ENCODE measurements around the gene CD209. TPM values are rescaled to one million over a fixed set of nuclear protein-coding genes. Genes with fewer than 3 reads are reported as not detected.
A peak's percentile ranks its signal among the peaks of the same experiment; 100 is the strongest.
"Not testable (repeated sequence)": the region's sequence is repeated elsewhere in the genome, so short reads cannot be mapped to it uniquely, and the experiment has no call there.

The CD209 gene
- total RNA-seq, 1 donor from 2014 or later, result 0.11 TPM

DNA sequence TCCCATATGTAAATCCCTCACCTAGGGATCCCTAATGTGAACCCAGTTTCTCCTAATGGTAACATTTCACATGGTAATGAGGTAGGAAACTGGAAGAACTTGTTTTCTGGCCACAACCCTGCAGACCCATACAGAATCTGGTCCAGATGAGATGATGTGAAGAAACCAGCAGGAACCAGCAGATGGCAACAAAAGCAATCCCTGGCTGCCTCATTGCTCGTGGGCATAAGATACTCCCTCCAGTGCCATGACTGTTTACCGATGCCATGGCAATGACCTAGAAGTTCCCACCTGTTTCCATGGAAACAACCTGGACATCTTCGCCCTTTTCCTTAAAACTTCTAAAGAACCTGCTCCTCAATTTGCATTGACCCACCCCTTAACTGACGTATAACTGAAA lies 1.4 kb upstream of the CD209 start:
- peaks cover 70% of the 10 kb centered on the region for H3K4me1 Mint-ChIP-seq
- no peak overlapping the region for H3K27ac Mint-ChIP-seq
- intact Hi-C loops (cut with micrococcal nuclease), result no loop called here
- H3K4me3 Mint-ChIP-seq, result no peak overlapping the region
- ATAC-seq (ENCODE audit: low read depth) (no peak), DNase-seq (no peak)
- ChIA-PET CTCF (interaction anchor here (0.7 kb wide), 1 partner anchor 53 kb away, joined by 3 read pairs; no protein-coding TSS in a partner anchor), POLR2A (interaction anchor here (0.5 to 0.6 kb wide), 2 partner anchors 33 to 432 kb away, joined by 4 to 5 read pairs; no protein-coding TSS in a partner anchor)
- no peak for TF ChIP-seq CTCF (IDR thresholded peaks at IDR 0.05)
- H3K27me3 Mint-ChIP-seq, result no peaks in the 10 kb centered on the region
- H3K9me3 Mint-ChIP-seq, result peaks cover 10% of the 10 kb centered on the region
- H3K36me3 Mint-ChIP-seq (ENCODE audit: low read depth), result no peaks in the 10 kb centered on the region

GRCh38 chr19:7748171-7748570 lies 837 bp upstream of the CD209 start:
- peaks cover 6% of the 10 kb centered on the region for H3K9me3 Mint-ChIP-seq
- no peak overlapping the region for H3K27ac Mint-ChIP-seq
- peaks cover 72% of the 10 kb centered on the region for H3K4me1 Mint-ChIP-seq
- DNase-seq (no peak), ATAC-seq (ENCODE audit: low read depth) (no peak)
- POLR2A ChIA-PET, result interaction anchor here (1.1 to 1.6 kb wide), 2 partner anchors 46 to 67 kb away, joined by 5 to 7 read pairs; partner anchors contain the start of genes FCER2 and TRAPPC5
- no peaks in the 10 kb centered on the region for H3K27me3 Mint-ChIP-seq
- CTCF ChIA-PET, result no interaction called here
- intact Hi-C loops (cut with micrococcal nuclease), result no loop called here
- no peak overlapping the region for H3K4me3 Mint-ChIP-seq
- no peak for TF ChIP-seq CTCF (IDR thresholded peaks at IDR 0.05)
- no peaks in the 10 kb centered on the region for H3K36me3 Mint-ChIP-seq (ENCODE audit: low read depth)

GRCh38 chr19:7746306-7746705 lies 1.0 kb downstream of the CD209 start:
- H3K36me3 Mint-ChIP-seq (ENCODE audit: low read depth); H3K27ac Mint-ChIP-seq; H3K9me3 Mint-ChIP-seq; H3K27me3 Mint-ChIP-seq; H3K4me3 Mint-ChIP-seq; ATAC-seq (ENCODE audit: low read depth); CTCF ChIA-PET; intact Hi-C loops (cut with micrococcal nuclease): not testable (repeated sequence)
- POLR2A ChIA-PET, result interaction anchor here (0.5 to 0.7 kb wide), 2 partner anchors 14 to 337 kb away, joined by 4 to 6 read pairs; no protein-coding TSS in a partner anchor
- DNase-seq, result peak; percentile 11
- H3K4me1 Mint-ChIP-seq, result peaks cover 74% of the 10 kb centered on the region

DNA sequence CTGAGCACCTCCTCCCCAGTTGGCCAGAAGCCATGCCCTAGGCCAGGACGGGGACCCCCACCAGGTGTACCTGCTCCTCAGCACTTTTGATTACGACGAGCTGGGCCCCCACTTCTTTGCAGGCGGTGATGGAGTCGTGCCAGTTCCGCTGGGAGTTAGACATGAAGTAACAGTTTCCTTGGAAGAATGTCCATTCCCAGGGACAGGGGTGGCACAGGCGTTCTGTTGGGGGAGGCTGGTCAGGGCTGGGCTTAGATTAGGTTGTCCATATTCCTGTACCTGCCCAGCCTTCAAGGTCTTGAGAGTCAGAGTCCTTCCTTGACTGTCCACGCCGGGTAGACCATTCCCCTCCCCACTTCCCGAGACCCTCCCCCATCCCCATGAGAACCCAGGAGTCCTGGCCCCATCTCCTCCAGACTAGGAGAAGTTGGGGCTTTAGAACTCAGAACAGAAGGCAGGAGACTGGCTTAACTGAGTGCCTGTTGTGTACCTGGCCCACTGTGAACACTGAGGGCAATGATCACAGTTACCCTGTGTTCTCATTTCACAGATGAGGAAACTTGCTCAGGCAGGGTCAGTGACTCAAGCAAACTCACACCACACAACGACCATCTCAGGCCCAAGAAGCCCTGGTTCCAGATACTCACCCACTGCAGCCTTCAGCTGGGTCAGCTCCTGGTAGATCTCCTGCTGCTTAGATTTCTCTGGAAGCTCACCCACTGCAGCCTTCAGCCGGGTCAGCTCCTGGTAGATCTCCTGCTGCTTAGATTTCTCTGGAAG lies 2.3 kb downstream of the CD209 start:
- ATAC-seq (ENCODE audit: low read depth) (no peak), DNase-seq (peak; percentile 15)
- peak overlapping the region; percentile 77 for H3K27ac Mint-ChIP-seq
- H3K36me3 Mint-ChIP-seq (ENCODE audit: low read depth), result no peaks in the 10 kb centered on the region
- peak overlapping the region; percentile 58 for H3K4me3 Mint-ChIP-seq
- TF ChIP-seq CTCF (IDR thresholded peaks at IDR 0.05), result no peak
- POLR2A ChIA-PET, result interaction anchor here (0.5 to 3.3 kb wide), 5 partner anchors 33 to 64 kb away, joined by 4 to 41 read pairs (median 18); partner anchors contain the start of genes FCER2 and TRAPPC5
- CTCF ChIA-PET, result interaction anchor here (2.4 kb wide), 1 partner anchor 64 kb away, joined by 9 read pairs; the partner anchor contains the start of gene TRAPPC5
- no peaks in the 10 kb centered on the region for H3K9me3 Mint-ChIP-seq
- H3K4me1 Mint-ChIP-seq, result peaks cover 61% of the 10 kb centered on the region
- intact Hi-C loops (cut with micrococcal nuclease), result no loop called here
- peaks cover 8% of the 10 kb centered on the region for H3K27me3 Mint-ChIP-seq

- TF ChIP-seq CTCF (IDR thresholded peaks at IDR 0.05), result no peak
- DNase-seq (peak; percentile 16), ATAC-seq (ENCODE audit: low read depth) (peak; percentile 13)
- Mint-ChIP-seq H3K4me1 (peaks cover 62% of the 10 kb centered on the region), H3K27me3 (peaks cover 8% of the 10 kb centered on the region), H3K27ac (peak overlapping the region; percentile 77), H3K36me3 (ENCODE audit: low read depth) (no peaks in the 10 kb centered on the region), H3K9me3 (no peaks in the 10 kb centered on the region), H3K4me3 (peak overlapping the region; percentile 58)
- CTCF ChIA-PET, result interaction anchor here (0.6 to 2.4 kb wide), 6 partner anchors 22 to 63 kb away, joined by 3 to 9 read pairs (median 4); partner anchors contain the start of genes FCER2 and TRAPPC5
- intact Hi-C loops (cut with micrococcal nuclease), result no loop called here
- POLR2A ChIA-PET, result interaction anchor here (0.5 to 3.3 kb wide), 20 partner anchors 7 to 199 kb away, joined by 3 to 41 read pairs (median 6); partner anchors contain the start of genes FCER2, SNAPC2, TIMM44 and TRAPPC5
These were observed 3.0 kb downstream of the CD209 start for GRCh38 chr19:7744199-7744786.
